ENCODE measurements around the gene CPZ.
"Not testable (repeated sequence)": the region's sequence is repeated elsewhere in the genome, so short reads cannot be mapped to it uniquely, and the experiment has no call there.

Gene CPZ

DNA sequence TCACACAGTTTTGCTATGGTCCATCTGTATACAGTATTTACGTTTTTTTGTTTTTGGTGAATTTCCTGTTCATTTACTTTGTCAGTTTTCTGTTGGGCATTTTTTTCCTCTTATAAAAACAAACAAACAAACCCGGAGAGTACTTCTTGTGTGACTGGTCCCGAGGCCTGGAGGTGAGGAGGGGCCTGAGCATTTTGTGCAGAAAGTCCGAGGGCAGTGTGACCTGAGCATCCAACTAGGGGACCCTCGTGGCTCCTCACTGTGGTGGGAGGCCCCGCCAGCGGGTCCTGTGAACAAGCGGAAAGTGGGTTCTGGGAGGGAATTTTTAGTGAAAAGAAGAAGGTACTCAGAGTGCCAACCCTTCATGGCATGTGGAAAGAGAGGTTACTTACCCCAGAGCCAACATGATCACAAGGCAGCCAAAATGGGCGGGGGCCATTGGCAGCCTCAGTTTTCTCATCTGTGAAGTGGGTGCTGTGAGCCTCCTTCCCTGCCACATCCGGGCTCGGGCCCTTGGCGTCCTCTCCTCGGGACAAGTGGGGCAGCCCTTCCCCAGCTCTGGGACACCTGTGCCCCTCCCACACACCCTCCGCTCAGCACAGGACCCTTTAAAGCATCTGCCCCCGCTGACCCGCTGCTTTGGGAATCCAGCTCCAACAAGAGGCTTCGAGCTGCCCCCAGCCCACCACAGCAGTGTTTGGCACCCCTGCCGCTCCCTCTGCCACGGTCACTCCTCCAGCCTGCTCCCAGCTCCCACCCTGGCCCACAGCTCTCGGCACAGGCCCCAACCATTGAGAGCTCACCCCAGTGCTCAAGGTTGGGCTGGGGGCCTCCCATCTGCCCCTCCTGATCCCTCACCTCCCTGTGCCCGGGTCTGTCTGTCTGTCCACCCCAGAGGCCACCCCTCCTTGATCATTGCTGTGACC, 35.2 kb upstream of the CPZ start:
- DNase-seq (ENCODE audit: low read depth in 2 of 2), result no peak

- DNase-seq (ENCODE audit: low read depth in 2 of 2), result no peak
These were observed 34.2 kb upstream of the CPZ start for GRCh38 chr4:8558080-8558960.

- no peak for DNase-seq (ENCODE audit: low read depth in 2 of 2)
These were observed 33.6 kb upstream of the CPZ start for GRCh38 chr4:8559011-8559410.

DNA sequence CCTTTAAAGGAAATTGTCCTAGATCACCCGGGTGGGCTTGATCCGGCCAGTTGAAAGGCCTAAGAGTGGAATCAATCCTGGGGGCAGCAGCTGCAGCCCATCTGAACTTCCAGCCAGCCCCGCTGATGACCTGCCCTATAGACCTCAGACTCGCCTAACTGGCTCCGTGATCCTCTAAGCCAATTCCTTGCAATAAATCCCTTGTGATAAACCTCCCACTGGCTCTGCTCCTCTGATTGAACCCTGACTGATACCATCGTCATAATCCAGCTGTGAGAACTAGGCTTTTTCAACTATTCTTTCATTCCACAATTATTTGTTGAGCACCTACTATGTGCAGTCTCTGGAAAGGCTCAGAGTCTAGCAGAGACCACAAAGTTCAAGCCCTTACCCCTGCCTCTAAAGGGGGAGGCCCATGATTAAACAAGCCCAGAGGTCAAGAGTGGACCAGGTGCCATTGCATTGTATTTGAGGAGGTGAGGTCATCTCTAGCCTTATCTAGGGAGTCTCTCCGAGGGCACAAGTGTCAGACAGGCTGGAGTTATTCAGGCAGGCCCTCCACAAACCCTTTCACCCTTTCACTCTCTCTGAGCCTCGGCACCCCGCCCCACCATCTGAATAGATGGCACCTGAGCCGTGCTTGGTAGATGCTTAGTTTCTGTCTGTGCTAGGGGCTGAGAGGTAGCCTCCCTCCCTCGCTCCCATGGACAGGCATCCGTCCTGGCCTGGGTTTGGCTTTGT, 32.9 kb upstream of the CPZ start:
- DNase-seq (ENCODE audit: low read depth in 2 of 2), result no peak

- no peak for DNase-seq (ENCODE audit: low read depth in 2 of 2)
These were observed 32.1 kb upstream of the CPZ start for GRCh38 chr4:8560265-8561047.

GRCh38 chr4:8564595-8564994, 28.0 kb upstream of the CPZ start:
- DNase-seq (ENCODE audit: low read depth in 2 of 2), result no peak

GRCh38 chr4:8568068-8568668, 24.4 kb upstream of the CPZ start:
- no peak for DNase-seq (ENCODE audit: low read depth in 2 of 2)

DNA sequence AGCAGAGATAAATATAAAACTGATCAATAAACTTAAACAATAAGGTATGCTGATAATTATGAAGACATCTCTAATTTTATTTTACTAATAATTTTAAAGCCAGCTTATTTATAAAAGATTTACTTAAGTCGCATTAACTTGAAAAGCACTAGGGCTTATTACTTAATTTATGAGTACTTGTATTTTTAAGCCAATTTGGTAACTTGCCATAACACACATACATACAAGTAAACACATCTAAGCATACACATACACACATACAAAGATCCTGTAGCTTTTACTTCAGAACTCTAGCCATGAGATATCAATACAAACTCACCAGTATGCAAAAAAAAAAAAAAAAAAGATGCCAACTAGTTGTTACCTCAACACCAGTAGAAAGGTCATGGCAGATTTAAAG, 22.4 kb upstream of the CPZ start:
- no peak for DNase-seq (ENCODE audit: low read depth in 2 of 2)

GRCh38 chr4:8571702-8572685, 20.6 kb upstream of the CPZ start:
- no peak for DNase-seq (ENCODE audit: low read depth in 2 of 2)

- DNase-seq (ENCODE audit: low read depth in 2 of 2), result no peak
These were observed 19.3 kb upstream of the CPZ start for GRCh38 chr4:8573266-8573665.

- no peak for DNase-seq (ENCODE audit: low read depth in 2 of 2)
These were observed 17.7 kb upstream of the CPZ start for GRCh38 chr4:8574796-8575370.

GRCh38 chr4:8575457-8575856, 17.1 kb upstream of the CPZ start:
- DNase-seq (ENCODE audit: low read depth in 2 of 2), result no peak

GRCh38 chr4:8576591-8576990, 16.0 kb upstream of the CPZ start:
- DNase-seq (ENCODE audit: low read depth in 2 of 2), result not testable (repeated sequence)

DNA sequence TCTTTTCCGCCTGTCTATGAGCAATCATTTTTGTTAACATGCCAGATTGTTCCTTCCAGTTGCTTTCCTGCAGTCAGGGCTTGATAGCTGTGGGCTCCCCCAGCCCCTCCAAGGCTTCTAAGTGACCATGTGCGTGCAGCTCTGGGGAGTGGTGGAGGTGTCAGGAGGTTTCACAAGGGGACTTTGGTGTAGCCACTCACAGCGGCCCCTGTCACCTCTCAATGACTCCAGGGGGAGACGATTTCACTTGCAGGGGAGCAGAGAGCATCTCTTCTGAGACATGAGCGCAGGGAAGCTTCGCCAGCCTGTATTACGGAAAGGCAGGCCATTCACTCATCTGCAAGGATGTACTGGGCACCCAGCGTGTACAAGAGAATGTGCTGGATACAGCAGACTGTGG, 15.5 kb upstream of the CPZ start:
- DNase-seq (ENCODE audit: low read depth in 2 of 2), result no peak

- DNase-seq (ENCODE audit: low read depth in 2 of 2), result no peak
These were observed 14.6 kb upstream of the CPZ start for GRCh38 chr4:8577972-8578371.

GRCh38 chr4:8578717-8579116, 13.8 kb upstream of the CPZ start:
- no peak for DNase-seq (ENCODE audit: low read depth in 2 of 2)

DNA sequence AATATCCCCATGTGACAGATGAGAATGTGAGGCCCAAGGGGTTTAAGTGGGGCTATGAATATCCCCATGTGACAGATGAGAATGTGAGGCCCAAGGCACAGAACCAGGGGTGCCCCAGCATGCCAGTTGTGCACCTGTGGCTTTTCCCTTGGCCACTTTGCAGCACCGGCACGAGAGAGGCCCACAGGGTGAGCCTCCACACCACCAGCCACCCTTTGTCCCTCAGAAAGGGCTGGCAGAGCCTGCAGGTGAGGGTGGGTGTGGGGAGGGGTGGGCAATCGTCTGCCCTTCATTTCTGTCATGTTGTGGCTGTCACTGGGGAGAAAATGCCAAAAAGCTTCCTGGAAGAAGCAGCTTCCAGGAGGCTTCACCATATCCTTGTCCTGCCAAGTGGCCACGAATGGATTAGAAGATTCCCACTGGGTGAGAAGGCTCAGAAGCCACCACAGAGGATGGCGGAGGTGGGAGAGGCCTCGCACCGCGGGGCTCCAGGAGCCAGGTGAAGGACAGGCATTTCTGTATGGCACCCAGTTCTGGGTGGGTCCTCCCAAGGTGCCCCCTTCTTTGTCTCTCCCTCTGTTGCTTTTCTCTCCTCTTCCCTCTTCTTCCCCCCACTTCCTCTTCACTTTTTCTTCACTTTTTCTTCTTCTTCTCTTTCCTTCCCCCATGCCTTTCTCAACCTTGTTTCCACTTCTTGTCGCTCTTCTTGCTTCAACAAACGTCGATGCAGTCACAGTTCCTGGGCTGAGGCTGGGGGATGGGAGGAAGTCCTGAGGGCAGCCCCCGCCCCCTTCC, 12.8 kb upstream of the CPZ start:
- DNase-seq (ENCODE audit: low read depth in 2 of 2), result no peak

- no peak for DNase-seq (ENCODE audit: low read depth in 2 of 2)
These were observed 12.1 kb upstream of the CPZ start, which contains the start of gene GPR78 for GRCh38 chr4:8580321-8581093. Gene GPR78, plus strand, starts transcription at chr4:8580392. Its CDS starts 591 bp downstream, at chr4:8580983.
